NCI-H2196 (cell line): ENCODE data around the gene LDLRAD3.

Source experiments
- DNase-seq: peaks from one replicate; lab custom pipeline; 2025; ENCODE audit not compliant: unreplicated experiment; lab: John Stamatoyannopoulos, UW

LDLRAD3 gene

GRCh38 chr11:36014898-36015665, 71.2 kb downstream of the LDLRAD3 start:
- no peak for DNase-seq

- no peak for DNase-seq
These were observed 71.9 kb downstream of the LDLRAD3 start for GRCh38 chr11:36015799-36016198.

- no peak for DNase-seq
These were observed 72.4 kb downstream of the LDLRAD3 start for GRCh38 chr11:36016263-36016662.

GRCh38 chr11:36016709-36017108, 72.8 kb downstream of the LDLRAD3 start:
- DNase-seq, result no peak

GRCh38 chr11:36019005-36019596, 75.2 kb downstream of the LDLRAD3 start:
- peak; percentile 20 for DNase-seq

- DNase-seq, result no peak
These were observed 75.9 kb downstream of the LDLRAD3 start for GRCh38 chr11:36019722-36020121.

GRCh38 chr11:36022882-36023281, 79.0 kb downstream of the LDLRAD3 start:
- DNase-seq, result no peak

- DNase-seq, result no peak
These were observed 80.1 kb downstream of the LDLRAD3 start for GRCh38 chr11:36023922-36024321.

GRCh38 chr11:36024716-36025115, 80.9 kb downstream of the LDLRAD3 start:
- no peak for DNase-seq

GRCh38 chr11:36026315-36026968, 82.6 kb downstream of the LDLRAD3 start:
- DNase-seq, result no peak

- DNase-seq, result no peak
These were observed 83.9 kb downstream of the LDLRAD3 start for GRCh38 chr11:36027731-36028130.

GRCh38 chr11:36029616-36030015, 85.8 kb downstream of the LDLRAD3 start:
- DNase-seq, result no peak

GRCh38 chr11:36030731-36031281, 86.9 kb downstream of the LDLRAD3 start:
- no peak for DNase-seq

GRCh38 chr11:36033082-36033751, 89.4 kb downstream of the LDLRAD3 start:
- DNase-seq, result no peak

- DNase-seq, result no peak
These were observed 90.1 kb downstream of the LDLRAD3 start for GRCh38 chr11:36033936-36034335.

GRCh38 chr11:36034551-36035331, 90.9 kb downstream of the LDLRAD3 start:
- DNase-seq, result no peak

GRCh38 chr11:36035454-36035853, 91.6 kb downstream of the LDLRAD3 start:
- no peak for DNase-seq

GRCh38 chr11:36035999-36036398, 92.1 kb downstream of the LDLRAD3 start:
- no peak for DNase-seq

- DNase-seq, result no peak
These were observed 93.2 kb downstream of the LDLRAD3 start for GRCh38 chr11:36037031-36037430.

GRCh38 chr11:36038541-36038940, 94.7 kb downstream of the LDLRAD3 start:
- DNase-seq, result no peak

- no peak for DNase-seq
These were observed 95.6 kb downstream of the LDLRAD3 start for GRCh38 chr11:36039471-36039870.
